HG03575 (cell line): ENCODE results near the gene RAB11A.
"Not testable (repeated sequence)": the region's sequence is repeated elsewhere in the genome, so short reads cannot be mapped to it uniquely, and the experiment has no call there.

Experiments used
- ATAC-seq: cut with Tn5 transposase; IDR thresholded peaks from one replicate; pipeline ENCODE4 v1.9.1; 2021; ENCODE audit not compliant: unreplicated experiment, insufficient number of reproducible peaks, low FRiP score; ENCODE audit errors: extremely low read depth

Gene RAB11A

GRCh38 chr15:65839985-65840384, 29.3 kb upstream of the RAB11A start:
- no peak for ATAC-seq

GRCh38 chr15:65841121-65841930, 28.0 kb upstream of the RAB11A start:
- ATAC-seq, result no peak

GRCh38 chr15:65845826-65846519, 23.3 kb upstream of the RAB11A start:
- no peak for ATAC-seq

GRCh38 chr15:65847989-65848388, 21.3 kb upstream of the RAB11A start:
- no peak for ATAC-seq

GRCh38 chr15:65851981-65852380, 17.3 kb upstream of the RAB11A start:
- ATAC-seq, result no peak

GRCh38 chr15:65856821-65857455, 12.4 kb upstream of the RAB11A start:
- ATAC-seq, result no peak

- ATAC-seq, result no peak
Observed at GRCh38 chr15:65857718-65858402, 11.4 kb upstream of the RAB11A start.

GRCh38 chr15:65862682-65863081, 6.6 kb upstream of the RAB11A start:
- no peak for ATAC-seq

GRCh38 chr15:65863106-65863505, 6.2 kb upstream of the RAB11A start:
- no peak for ATAC-seq

GRCh38 chr15:65867244-65867643, 2.0 kb upstream of the RAB11A start:
- no peak for ATAC-seq

- ATAC-seq, result not testable (repeated sequence)
Observed at GRCh38 chr15:65867933-65868332, 1.4 kb upstream of the RAB11A start.

GRCh38 chr15:65868546-65869125, 655 bp upstream of the RAB11A start:
- ATAC-seq, result no peak

GRCh38 chr15:65869954-65870871, 922 bp downstream of the RAB11A start:
- ATAC-seq, result no peak

GRCh38 chr15:65870889-65871533, 1.7 kb downstream of the RAB11A start:
- ATAC-seq, result no peak

- ATAC-seq, result not testable (repeated sequence)
Observed at GRCh38 chr15:65871886-65872285, 2.6 kb downstream of the RAB11A start.

GRCh38 chr15:65872596-65872995, 3.3 kb downstream of the RAB11A start:
- ATAC-seq, result not testable (repeated sequence)

GRCh38 chr15:65873256-65873655, 4.0 kb downstream of the RAB11A start:
- ATAC-seq, result no peak

GRCh38 chr15:65875458-65875857, 6.2 kb downstream of the RAB11A start:
- no peak for ATAC-seq
